DOHH2 (cell line): ENCODE measurements around the gene MAST2.

Experiments
- H3F3A ChIP-seq: fragments of 200-600 bp; sonication (generic), shearing (Covaris generic); 2 replicates; pipeline ENCODE4 v1.6.0; 2016; ENCODE audit warnings: antibody characterized with exemption, mild to moderate bottlenecking; ENCODE audit not compliant: control insufficient read depth, insufficient read depth
- H3K27ac ChIP-seq: fragments of 200-600 bp; sonication (generic); 2 replicates; pipeline ENCODE4 v1.5.1; 2014; ENCODE audit warnings: low read depth, mild to moderate bottlenecking, low read length, moderate library complexity
- H3K27me3 ChIP-seq: fragments of 200-600 bp; sonication (generic); 2 replicates; pipeline ENCODE4 v1.6.1; 2014; ENCODE audit warnings: mild to moderate bottlenecking, low read length, mixed read lengths; ENCODE audit not compliant: control insufficient read depth
- H3K36me3 ChIP-seq: fragments of 200-600 bp; sonication (generic); 2 replicates; pipeline ENCODE4 v1.6.1; 2014; ENCODE audit warnings: mild to moderate bottlenecking, low read length, moderate library complexity, mixed read lengths; ENCODE audit not compliant: control insufficient read depth
- H3K4me1 ChIP-seq: fragments of 200-600 bp; sonication (generic); 2 replicates; pipeline ENCODE4 v1.6.1; 2014; ENCODE audit warnings: mild to moderate bottlenecking, low read length, mixed read lengths; ENCODE audit not compliant: control insufficient read depth
- H3K4me2 ChIP-seq: fragments of 200-600 bp; sonication (generic); 2 replicates; pipeline ENCODE4 v1.6.0; 2014; ENCODE audit warnings: mild to moderate bottlenecking, low read length, moderate library complexity
- H3K4me3 ChIP-seq: fragments of 200-600 bp; sonication (generic); 2 replicates; pipeline ENCODE4 v1.5.1; 2014; ENCODE audit warnings: mild to moderate bottlenecking, low read length, mixed read lengths
- H3K79me2 ChIP-seq: fragments of 200-600 bp; sonication (generic); 2 replicates; pipeline ENCODE4 v1.6.1; 2014; ENCODE audit warnings: mild to moderate bottlenecking, low read length, mixed read lengths; ENCODE audit not compliant: control insufficient read depth
- H3K9me2 ChIP-seq: fragments of 200-600 bp; sonication (generic); replicated peaks from 2 replicates; pipeline ENCODE4 v1.6.1; 2014; ENCODE audit warnings: mild to moderate bottlenecking, low read length, mixed read lengths; ENCODE audit not compliant: control insufficient read depth
- H3K9me3 ChIP-seq: fragments of 200-600 bp; sonication (generic); 2 replicates; pipeline ENCODE4 v1.6.1; 2014; ENCODE audit warnings: antibody characterized with exemption, low read length, mixed read lengths; ENCODE audit not compliant: control insufficient read depth, insufficient read depth
- H4K20me1 ChIP-seq: fragments of 200-600 bp; sonication (generic); 2 replicates; pipeline ENCODE4 v1.6.0; 2014; ENCODE audit warnings: low read depth, mild to moderate bottlenecking, antibody characterized with exemption, low read length, moderate library complexity; ENCODE audit not compliant: control insufficient read depth, insufficient read depth
- EZH2phosphoT487 ChIP-seq: fragments of 200-600 bp; sonication (generic); IDR thresholded peaks from 2 replicates; pipeline ENCODE4 v1.6.1; 2017; ENCODE audit warnings: borderline replicate concordance, mild to moderate bottlenecking, antibody characterized with exemption, low read length, moderate library complexity, mixed read lengths
- TF ChIP-seq, protein P1 (sequence below): fragments of 200-600 bp; sonication (generic); IDR thresholded peaks from one replicate; pipeline ENCODE4 v1.5.1; 2014; ENCODE audit warnings: antibody characterized with exemption, mild to moderate bottlenecking, low read depth, low read length; ENCODE audit not compliant: poor library complexity, severe bottlenecking

MAST2 gene

DNA sequence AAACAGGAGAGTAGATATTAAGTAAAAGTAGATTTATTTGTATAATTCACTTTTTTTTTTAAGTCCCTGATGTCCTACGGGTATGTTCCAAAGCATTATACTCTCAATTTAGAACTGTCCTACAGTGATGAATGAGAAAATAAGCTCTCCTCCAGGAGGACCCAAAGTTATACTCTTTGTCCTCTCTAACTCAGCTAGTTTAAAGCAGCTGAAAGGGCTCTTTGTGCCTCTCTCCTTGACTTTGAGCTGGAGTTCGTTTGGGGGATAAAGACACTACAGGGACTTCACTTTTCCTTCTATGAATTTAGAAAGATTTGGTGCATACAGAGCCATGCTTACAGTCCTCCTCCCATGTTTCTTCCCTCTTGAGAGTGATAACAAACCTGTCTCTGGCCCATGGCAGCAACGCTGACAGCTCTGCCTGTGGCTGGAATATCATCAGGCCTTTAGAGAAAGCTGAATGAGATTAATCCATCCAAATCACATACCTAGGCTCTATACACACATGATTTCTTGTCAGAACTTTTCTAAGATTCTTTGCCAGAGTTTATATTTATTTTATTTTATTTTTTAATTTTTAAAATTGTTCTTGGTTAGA is 194.7 kb downstream of the MAST2 start:
- H3K27ac ChIP-seq = no peak overlapping the region
- no peaks in the 10 kb centered on the region for H3K9me3 ChIP-seq
- H3K4me2 ChIP-seq = no peak overlapping the region
- no peaks in the 10 kb centered on the region for H3K9me2 ChIP-seq
- H3K4me1 ChIP-seq = no peaks in the 10 kb centered on the region
- peaks cover 27% of the 10 kb centered on the region for H3K79me2 ChIP-seq
- no peaks in the 10 kb centered on the region for H4K20me1 ChIP-seq
- no peaks in the 10 kb centered on the region for H3F3A ChIP-seq
- TF ChIP-seq EZH2phosphoT487 = no peak
- TF ChIP-seq, protein P1, sequence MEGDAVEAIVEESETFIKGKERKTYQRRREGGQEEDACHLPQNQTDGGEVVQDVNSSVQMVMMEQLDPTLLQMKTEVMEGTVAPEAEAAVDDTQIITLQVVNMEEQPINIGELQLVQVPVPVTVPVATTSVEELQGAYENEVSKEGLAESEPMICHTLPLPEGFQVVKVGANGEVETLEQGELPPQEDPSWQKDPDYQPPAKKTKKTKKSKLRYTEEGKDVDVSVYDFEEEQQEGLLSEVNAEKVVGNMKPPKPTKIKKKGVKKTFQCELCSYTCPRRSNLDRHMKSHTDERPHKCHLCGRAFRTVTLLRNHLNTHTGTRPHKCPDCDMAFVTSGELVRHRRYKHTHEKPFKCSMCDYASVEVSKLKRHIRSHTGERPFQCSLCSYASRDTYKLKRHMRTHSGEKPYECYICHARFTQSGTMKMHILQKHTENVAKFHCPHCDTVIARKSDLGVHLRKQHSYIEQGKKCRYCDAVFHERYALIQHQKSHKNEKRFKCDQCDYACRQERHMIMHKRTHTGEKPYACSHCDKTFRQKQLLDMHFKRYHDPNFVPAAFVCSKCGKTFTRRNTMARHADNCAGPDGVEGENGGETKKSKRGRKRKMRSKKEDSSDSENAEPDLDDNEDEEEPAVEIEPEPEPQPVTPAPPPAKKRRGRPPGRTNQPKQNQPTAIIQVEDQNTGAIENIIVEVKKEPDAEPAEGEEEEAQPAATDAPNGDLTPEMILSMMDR = no peak
- peaks cover 57% of the 10 kb centered on the region for H3K36me3 ChIP-seq
- H3K27me3 ChIP-seq = no peaks in the 10 kb centered on the region
- no peak overlapping the region for H3K4me3 ChIP-seq

DNA sequence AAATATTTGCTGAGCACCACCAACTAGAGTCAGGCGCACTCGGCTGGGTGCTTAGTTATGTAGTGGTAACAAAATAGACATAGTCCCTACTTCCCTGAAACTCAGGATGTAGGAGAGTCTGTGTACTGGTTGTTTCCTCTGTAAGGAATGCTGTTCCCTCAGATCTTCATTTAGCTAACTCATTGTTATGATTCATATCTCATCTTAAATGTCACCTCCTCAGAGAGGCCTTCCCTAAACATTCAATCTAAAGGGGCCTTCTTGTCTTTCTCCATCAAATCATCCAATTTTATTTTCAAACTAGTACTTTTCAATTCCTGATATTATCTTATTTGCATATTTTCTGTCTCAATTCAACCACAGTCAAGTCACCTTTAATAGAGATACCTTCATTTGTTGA is 196.1 kb downstream of the MAST2 start:
- Histone ChIP-seq H3K4me1 (no peaks in the 10 kb centered on the region), H3K36me3 (peaks cover 62% of the 10 kb centered on the region), H4K20me1 (no peaks in the 10 kb centered on the region), H3K9me2 (no peaks in the 10 kb centered on the region), H3K4me3 (no peak overlapping the region), H3F3A (no peaks in the 10 kb centered on the region), H3K27me3 (no peaks in the 10 kb centered on the region), H3K27ac (no peak overlapping the region), H3K9me3 (no peaks in the 10 kb centered on the region), H3K79me2 (peaks cover 16% of the 10 kb centered on the region), H3K4me2 (no peak overlapping the region)
- no peak for TF ChIP-seq EZH2phosphoT487
- TF ChIP-seq, protein P1 = no peak

DNA sequence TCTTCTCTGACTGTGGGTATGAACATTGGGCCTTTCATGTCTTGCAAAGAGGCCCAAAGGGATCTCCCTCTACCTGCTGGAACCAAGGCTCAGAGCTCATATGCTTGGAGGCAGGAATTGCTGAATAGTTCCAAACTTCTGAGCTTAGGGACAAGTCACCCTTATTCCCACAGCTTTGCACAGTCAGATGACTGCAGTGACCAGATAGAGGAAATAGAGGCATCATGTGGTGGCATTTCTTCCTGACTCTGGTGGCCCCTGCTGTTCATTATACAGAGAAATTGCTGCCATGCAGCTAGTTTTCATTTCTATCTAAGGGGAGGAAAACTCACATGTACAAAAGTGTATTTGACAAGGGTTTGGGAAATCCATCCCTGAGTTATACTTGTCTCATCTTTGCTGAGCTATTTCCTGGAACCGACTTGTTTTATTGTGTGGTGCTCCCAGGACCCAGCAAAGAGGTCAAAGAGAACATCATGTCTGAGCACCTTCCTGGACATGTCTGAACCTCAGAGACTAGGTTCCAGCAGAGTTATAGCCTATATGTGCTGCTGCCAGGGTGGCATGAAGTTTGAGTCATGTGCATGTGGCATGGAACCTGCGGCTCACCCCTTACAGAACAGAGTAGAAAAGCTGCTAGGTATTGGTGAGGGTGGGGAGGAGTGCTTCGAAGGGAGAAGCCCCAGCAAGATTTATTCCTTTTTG is 197.8 kb downstream of the MAST2 start:
- Histone ChIP-seq H4K20me1 (no peaks in the 10 kb centered on the region), H3F3A (no peaks in the 10 kb centered on the region), H3K36me3 (peaks cover 71% of the 10 kb centered on the region), H3K27ac (no peak overlapping the region), H3K4me3 (no peak overlapping the region), H3K79me2 (0 out of 2 replicates have a peak, but pooled peaks cover 2% of the 10 kb centered on the region), H3K27me3 (no peaks in the 10 kb centered on the region), H3K4me1 (no peaks in the 10 kb centered on the region), H3K4me2 (no peak overlapping the region), H3K9me2 (no peaks in the 10 kb centered on the region), H3K9me3 (no peaks in the 10 kb centered on the region)
- TF ChIP-seq EZH2phosphoT487 = no peak
- TF ChIP-seq, protein P1 = no peak
